ENCODE data around the gene RGS7.

DNA sequence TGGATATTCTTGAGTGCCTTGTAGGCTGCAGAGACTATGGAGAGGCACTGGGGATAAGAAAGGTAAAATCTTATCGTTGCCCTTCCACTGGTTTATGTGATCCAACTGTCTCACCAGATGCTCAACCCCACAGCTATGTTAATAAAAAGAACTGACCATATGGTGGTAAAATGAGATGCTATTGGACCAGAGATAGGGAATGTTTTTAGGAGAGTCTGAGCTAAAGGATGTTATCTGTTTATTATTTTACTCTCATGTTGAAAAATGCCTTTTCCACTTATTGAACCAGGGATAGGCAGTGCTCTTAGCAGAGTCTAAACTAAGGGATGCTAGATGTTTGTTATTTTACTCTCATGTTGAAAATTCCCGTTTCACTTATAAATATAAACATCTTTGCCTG, 572.2 kb downstream of the RGS7 start:
- TF ChIP-seq TAF1 (IDR thresholded peaks at IDR 0.05; ENCODE audit: low read depth) = no peak
- no peak for TF ChIP-seq POLR2AphosphoS5 (IDR thresholded peaks at IDR 0.05)
- TF ChIP-seq, protein P1, sequence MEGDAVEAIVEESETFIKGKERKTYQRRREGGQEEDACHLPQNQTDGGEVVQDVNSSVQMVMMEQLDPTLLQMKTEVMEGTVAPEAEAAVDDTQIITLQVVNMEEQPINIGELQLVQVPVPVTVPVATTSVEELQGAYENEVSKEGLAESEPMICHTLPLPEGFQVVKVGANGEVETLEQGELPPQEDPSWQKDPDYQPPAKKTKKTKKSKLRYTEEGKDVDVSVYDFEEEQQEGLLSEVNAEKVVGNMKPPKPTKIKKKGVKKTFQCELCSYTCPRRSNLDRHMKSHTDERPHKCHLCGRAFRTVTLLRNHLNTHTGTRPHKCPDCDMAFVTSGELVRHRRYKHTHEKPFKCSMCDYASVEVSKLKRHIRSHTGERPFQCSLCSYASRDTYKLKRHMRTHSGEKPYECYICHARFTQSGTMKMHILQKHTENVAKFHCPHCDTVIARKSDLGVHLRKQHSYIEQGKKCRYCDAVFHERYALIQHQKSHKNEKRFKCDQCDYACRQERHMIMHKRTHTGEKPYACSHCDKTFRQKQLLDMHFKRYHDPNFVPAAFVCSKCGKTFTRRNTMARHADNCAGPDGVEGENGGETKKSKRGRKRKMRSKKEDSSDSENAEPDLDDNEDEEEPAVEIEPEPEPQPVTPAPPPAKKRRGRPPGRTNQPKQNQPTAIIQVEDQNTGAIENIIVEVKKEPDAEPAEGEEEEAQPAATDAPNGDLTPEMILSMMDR (IDR thresholded peaks at IDR 0.05; ENCODE audit: poor library complexity, severe bottlenecking) = no peak
- no peak for TF ChIP-seq EZH2 (IDR thresholded peaks at IDR 0.05; ENCODE audit: borderline replicate concordance, insufficient read depth, low read length, poor library complexity, severe bottlenecking)
- TF ChIP-seq EP300 (conservative IDR thresholded peaks at IDR 0.05; ENCODE audit: poor library complexity, severe bottlenecking) = no peak
- no peak for TF ChIP-seq REST (IDR thresholded peaks at IDR 0.05; ENCODE audit: borderline replicate concordance)
- no peak for TF ChIP-seq MXI1 (conservative IDR thresholded peaks at IDR 0.05; ENCODE audit: poor library complexity, severe bottlenecking)
- no peak for TF ChIP-seq RAD21 (conservative IDR thresholded peaks at IDR 0.05)
